CD14-positive monocyte (primary cell): ENCODE data around the gene SERPINA4. TPM values are rescaled to one million over a fixed set of nuclear protein-coding genes. Genes with fewer than 3 reads are reported as not detected.

ENCODE experiments used
- DNase-seq, 3 donors: peaks; one replicate each; pipeline ENCODE4 v3.0.0-alpha.2; 2011 to 2022
- H2AFZ ChIP-seq: 2 replicates; pipeline ENCODE4 v1.6.0; 2012; ENCODE audit warnings: mild to moderate bottlenecking, low read depth, low read length, inconsistent platforms; ENCODE audit not compliant: insufficient read depth, poor library complexity, severe bottlenecking
- H3K27ac ChIP-seq, 2 donors: 1 replicate in 1 of 2; 2 replicates in 1 of 2; pipeline ENCODE4 v1.5.1; 2012 to 2013; ENCODE audit warnings: low read length in 2 of 2, control low read depth in 1 of 2, inconsistent platforms in 1 of 2, low read depth in 1 of 2, mild to moderate bottlenecking in 1 of 2
- H3K27me3 ChIP-seq, 2 donors: one replicate each; pipeline versions ENCODE4 v1.6.0 to v1.6.1; 2011 to 2013; ENCODE audit warnings: low read length in 2 of 2; ENCODE audit not compliant: control insufficient read depth in 2 of 2, insufficient read depth in 2 of 2
- H3K36me3 ChIP-seq, 2 donors: replicated peaks in 1 of 2; 1 replicate in 1 of 2; 2 replicates in 1 of 2; pipeline versions ENCODE4 v1.5.1 to v1.6.1; 2012 to 2013; ENCODE audit warnings: low read length in 2 of 2, control low read depth in 1 of 2, inconsistent platforms in 1 of 2, mild to moderate bottlenecking in 1 of 2; ENCODE audit not compliant: insufficient read depth in 2 of 2, control insufficient read depth in 1 of 2
- H3K4me1 ChIP-seq, 2 donors: 1 replicate in 1 of 2; 2 replicates in 1 of 2; pipeline versions ENCODE4 v1.5.1 to v1.6.1; 2012 to 2013; ENCODE audit warnings: low read length in 2 of 2, control low read depth in 1 of 2, inconsistent platforms in 1 of 2, mild to moderate bottlenecking in 1 of 2, moderate library complexity in 1 of 2; ENCODE audit not compliant: insufficient read depth in 2 of 2, control insufficient read depth in 1 of 2
- H3K4me2 ChIP-seq: replicated peaks from 2 replicates; pipeline ENCODE3; 2012; ENCODE audit warnings: low read length, moderate library complexity, mild to moderate bottlenecking; ENCODE audit not compliant: poor library complexity, severe bottlenecking; ENCODE audit errors: extremely low read depth
- H3K4me3 ChIP-seq, 3 experiments: fragments of 200-600 bp in 1 of 3; sonication (generic) in 1 of 3; replicated peaks in 1 of 3; 1 replicate in 2 of 3; 2 replicates in 1 of 3; pipeline ENCODE4 v1.5.1; 2011 to 2013; ENCODE audit warnings: low read length in 3 of 3, mild to moderate bottlenecking in 3 of 3, control low read depth in 2 of 3, low read depth in 2 of 3, inconsistent platforms in 1 of 3, moderate library complexity in 1 of 3
- H3K79me2 ChIP-seq: 2 replicates; pipeline ENCODE4 v1.6.0; 2012; ENCODE audit warnings: mild to moderate bottlenecking, control low read depth, inconsistent platforms, low read length, moderate library complexity; ENCODE audit not compliant: insufficient read depth
- H3K9ac ChIP-seq: 2 replicates; pipeline ENCODE4 v1.6.0; 2017; ENCODE audit warnings: low read length, mild to moderate bottlenecking; ENCODE audit not compliant: insufficient read depth, poor library complexity, severe bottlenecking
- H3K9me3 ChIP-seq, 2 donors: replicated peaks in 1 of 2; 1 replicate in 1 of 2; 2 replicates in 1 of 2; pipeline versions ENCODE4 v1.5.1 to v1.6.1; 2012 to 2013; ENCODE audit warnings: low read length in 2 of 2, control low read depth in 1 of 2; ENCODE audit not compliant: control insufficient read depth in 1 of 2, insufficient read depth in 1 of 2
- H4K20me1 ChIP-seq: 2 replicates; pipeline ENCODE4 v1.6.0; 2012; ENCODE audit warnings: mild to moderate bottlenecking, low read length, control low read depth, moderate library complexity; ENCODE audit not compliant: insufficient read depth
- H3K27ac Mint-ChIP-seq, 7 donors: one replicate each; pipeline ENCODE4 v1.8.0; 2020; ENCODE audit warnings: mild to moderate bottlenecking in 7 of 7, mixed read lengths in 7 of 7, moderate library complexity in 6 of 7, inconsistent platforms in 2 of 7
- H3K27me3 Mint-ChIP-seq, 3 donors: one replicate each; pipeline ENCODE4 v1.8.0; 2021 to 2022; ENCODE audit warnings: low read depth in 3 of 3, mild to moderate bottlenecking in 3 of 3, mixed read lengths in 3 of 3, moderate library complexity in 3 of 3, inconsistent platforms in 1 of 3
- H3K36me3 Mint-ChIP-seq, 2 donors: one replicate each; pipeline ENCODE4 v1.8.0; 2020; ENCODE audit warnings: mixed read lengths in 2 of 2, inconsistent platforms in 1 of 2, mild to moderate bottlenecking in 1 of 2
- H3K4me1 Mint-ChIP-seq: one replicate; pipeline ENCODE4 v1.8.0; 2020; ENCODE audit warnings: mild to moderate bottlenecking, mixed read lengths
- H3K4me3 Mint-ChIP-seq, 2 donors: one replicate each; pipeline ENCODE4 v1.8.0; 2020; ENCODE audit warnings: mild to moderate bottlenecking in 2 of 2, mixed read lengths in 2 of 2, moderate library complexity in 1 of 2
- H3K9me3 Mint-ChIP-seq, 7 donors: one replicate each; pipeline ENCODE4 v1.8.0; 2020 to 2022; ENCODE audit warnings: mixed read lengths in 7 of 7, mild to moderate bottlenecking in 6 of 7, moderate library complexity in 6 of 7, inconsistent platforms in 2 of 7
- CTCF ChIP-seq: fragments of 200-600 bp; IDR thresholded peaks from one replicate; pipeline ENCODE4 v1.8.0; 2022; ENCODE audit warnings: antibody characterized with exemption, mild to moderate bottlenecking
- WGBS: methylation state at CpG from one replicate; pipeline ENCODE4 v1.1.5; 2013; ENCODE audit warnings: missing lambda C conversion rate; ENCODE audit not compliant: insufficient coverage; 5-methylcytosine and 5-hydroxymethylcytosine counted together
- intact Hi-C, 2 donors: fragments of 100-400 bp; cut with micrococcal nuclease; formaldehyde crosslinking; loops; one replicate each; pipeline versions ENCODE4 v1.15.0 to v1.15.1; 2023
- polyA plus RNA-seq, 3 donors: library from polyadenylated mRNA; depleted of rRNA in 1 of 3; unstranded in 2 of 3; stranded (reverse) in 1 of 3; fragments of 300-500 nt in 2 of 3; fragments of >200 nt in 1 of 3; fragmentation: Illumina TruSeq in 2 of 3; gene quantifications; 1 replicate in 2 of 3; 2 replicates in 1 of 3; pipeline ENCODE4 v1.2.3, GENCODE V29; 2012 to 2021

SERPINA4 gene
- polyA plus RNA-seq, 3 donors, result not detected

- Histone ChIP-seq H3K4me2 (no peak overlapping the region), H3K36me3 (no peaks in the 10 kb centered on the region), H4K20me1 (no peaks in the 10 kb centered on the region), H3K4me3 (no peak overlapping the region), H3K4me1 (no peaks in the 10 kb centered on the region), H3K9me3 (no peaks in the 10 kb centered on the region), H3K27me3 (no peaks in the 10 kb centered on the region), H3K9ac (no peak overlapping the region), H3K27ac (no peak overlapping the region), H3K79me2 (no peaks in the 10 kb centered on the region), H2AFZ (no peak overlapping the region)
- no peak for DNase-seq
- Mint-ChIP-seq H3K9me3 (peaks cover 0 to 11% (median 2%) of the 10 kb centered on the region in 7 donors), H3K27ac (no peak overlapping the region), H3K4me1 (no peaks in the 10 kb centered on the region), H3K36me3 (no peaks in the 10 kb centered on the region), H3K4me3 (no peak overlapping the region), H3K27me3 (peaks cover 0 to 7% (median 6%) of the 10 kb centered on the region in 3 donors)
- TF ChIP-seq CTCF, result no peak
- intact Hi-C loops, result no loop called here
- 95% methylated on average over 20 of the region's 20 CpGs for WGBS
Measured at GRCh38 chr14:94569381-94570001, 8.2 kb downstream of the SERPINA4 start.

GRCh38 chr14:94570002-94570400, 8.8 kb downstream of the SERPINA4 start:
- 97% methylated on average over 5 of the region's 6 CpGs for WGBS
- H4K20me1 ChIP-seq, result no peaks in the 10 kb centered on the region
- H3K36me3 ChIP-seq, result no peaks in the 10 kb centered on the region
- no peak overlapping the region for H3K27ac ChIP-seq
- H3K4me3 ChIP-seq, result no peak overlapping the region
- peaks cover 0 to 11% (median 2%) of the 10 kb centered on the region in 7 donors for H3K9me3 Mint-ChIP-seq
- no peaks in the 10 kb centered on the region for H3K9me3 ChIP-seq
- no peak overlapping the region for H3K27ac Mint-ChIP-seq
- peaks cover 0 to 7% (median 6%) of the 10 kb centered on the region in 3 donors for H3K27me3 Mint-ChIP-seq
- intact Hi-C loops, result no loop called here
- no peak overlapping the region for H3K4me3 Mint-ChIP-seq
- H3K27me3 ChIP-seq, result no peaks in the 10 kb centered on the region
- TF ChIP-seq CTCF, result no peak
- DNase-seq, result no peak
- H3K4me2 ChIP-seq, result no peak overlapping the region
- H3K4me1 ChIP-seq, result no peaks in the 10 kb centered on the region
- H2AFZ ChIP-seq, result no peak overlapping the region
- no peaks in the 10 kb centered on the region for H3K36me3 Mint-ChIP-seq
- no peak overlapping the region for H3K9ac ChIP-seq
- H3K4me1 Mint-ChIP-seq, result no peaks in the 10 kb centered on the region
- H3K79me2 ChIP-seq, result no peaks in the 10 kb centered on the region
